Hepatocyte (in vitro differentiated cells): Measurements from ENCODE around the gene OR2L8. TPM values are rescaled to one million over a fixed set of nuclear protein-coding genes. Genes with fewer than 3 reads are reported as not detected.

ENCODE experiments used
- DNase-seq: peaks from one replicate; pipeline ENCODE4 v3.0.0-alpha.2; 2016; ENCODE audit warnings: low spot score
- H2AFZ ChIP-seq: fragments of 200-600 bp; sonication (generic); 2 replicates; pipeline ENCODE4 v1.6.0; 2016; ENCODE audit warnings: antibody characterized with exemption, mild to moderate bottlenecking
- H3K27ac ChIP-seq: fragments of 200-600 bp; sonication (generic); 2 replicates; pipeline ENCODE4 v1.5.1; 2016; ENCODE audit warnings: mild to moderate bottlenecking
- H3K27me3 ChIP-seq: fragments of 200-600 bp; sonication (generic); 2 replicates; pipeline ENCODE4 v1.6.1; 2016
- H3K36me3 ChIP-seq: fragments of 200-600 bp; sonication (generic); replicated peaks from 2 replicates; pipeline ENCODE4 v1.5.1; 2016; ENCODE audit warnings: low read depth; ENCODE audit not compliant: insufficient read depth
- H3K4me1 ChIP-seq: fragments of 200-600 bp; sonication (generic); 2 replicates; pipeline ENCODE4 v1.5.1; 2016; ENCODE audit warnings: mild to moderate bottlenecking, moderate library complexity; ENCODE audit not compliant: insufficient read depth
- H3K4me2 ChIP-seq: fragments of 200-600 bp; sonication (generic); 2 replicates; pipeline ENCODE4 v1.6.0; 2016
- H3K4me3 ChIP-seq: fragments of 200-600 bp; sonication (generic); 2 replicates; pipeline ENCODE4 v1.5.1; 2016; ENCODE audit warnings: mild to moderate bottlenecking
- H3K79me2 ChIP-seq: fragments of 200-600 bp; sonication (generic); 2 replicates; pipeline ENCODE4 v1.6.0; 2017; ENCODE audit warnings: mild to moderate bottlenecking
- H3K9me2 ChIP-seq: fragments of 200-600 bp; sonication (generic); replicated peaks from 2 replicates; pipeline ENCODE4 v1.6.0; 2017; ENCODE audit warnings: mild to moderate bottlenecking; ENCODE audit not compliant: insufficient read depth
- H3K9me3 ChIP-seq: fragments of 200-600 bp; sonication (generic); 2 replicates; pipeline ENCODE4 v1.5.1; 2016; ENCODE audit warnings: low read depth, mild to moderate bottlenecking
- H4K20me1 ChIP-seq: fragments of 200-600 bp; sonication (generic); 2 replicates; pipeline ENCODE4 v1.6.0; 2016; ENCODE audit warnings: mild to moderate bottlenecking; ENCODE audit not compliant: insufficient read depth, poor library complexity, severe bottlenecking
- CTCF ChIP-seq: fragments of 200-600 bp; sonication (generic); IDR thresholded peaks from 2 replicates; pipeline ENCODE4 v1.5.1; 2016; ENCODE audit warnings: antibody characterized with exemption, mild to moderate bottlenecking; ENCODE audit not compliant: poor library complexity
- EZH2 ChIP-seq: fragments of 200-600 bp; sonication (generic); IDR thresholded peaks from 2 replicates; pipeline ENCODE4 v1.6.1; 2016; ENCODE audit warnings: antibody characterized with exemption, mild to moderate bottlenecking, borderline replicate concordance
- EZH2phosphoT487 ChIP-seq: fragments of 200-600 bp; sonication (generic); IDR thresholded peaks from one replicate; pipeline ENCODE4 v1.6.1; 2018; ENCODE audit warnings: antibody characterized with exemption, mild to moderate bottlenecking, low read depth, moderate library complexity; ENCODE audit not compliant: unreplicated experiment, severe bottlenecking
- WGBS: methylation state at CpG from one replicate; pipeline ENCODE4 v1.1.6; 2016; ENCODE audit warnings: low lambda C conversion rate; ENCODE audit errors: missing lambda C conversion rate; 5-methylcytosine and 5-hydroxymethylcytosine counted together
- polyA plus RNA-seq: library from polyadenylated mRNA; unstranded; fragments of >200 nt; fragmentation: Nextera tagmentation; extraction: Ambion mirVana; gene quantifications from 2 replicates; pipeline ENCODE4 v1.2.1, GENCODE V29; 2016
- total RNA-seq: library from RNA; depleted of rRNA; stranded (reverse); fragments of >200 nt; gene quantifications from 2 replicates; pipeline ENCODE4 v1.2.3, GENCODE V29; 2014

The OR2L8 gene
- total and polyA plus RNA-seq, 2 experiments from 2014 or later = not detected

- Histone ChIP-seq H2AFZ (no peak overlapping the region), H3K27ac (no peak overlapping the region), H3K9me3 (no peaks in the 10 kb centered on the region), H3K4me2 (no peak overlapping the region), H3K79me2 (no peaks in the 10 kb centered on the region), H3K9me2 (no peaks in the 10 kb centered on the region), H3K36me3 (no peaks in the 10 kb centered on the region), H3K27me3 (no peaks in the 10 kb centered on the region), H3K4me1 (no peaks in the 10 kb centered on the region), H3K4me3 (no peak overlapping the region), H4K20me1 (no peaks in the 10 kb centered on the region)
- no peak for DNase-seq
- WGBS = 73% methylated on average over 6 of the region's 6 CpGs
- TF ChIP-seq EZH2phosphoT487 (no peak), CTCF (no peak), EZH2 (no peak)
These were observed 6.0 kb upstream of the OR2L8 start for GRCh38 chr1:247942624-247943023.

GRCh38 chr1:247953408-247953807, 4.8 kb downstream of the OR2L8 start:
- Histone ChIP-seq H2AFZ (no peak overlapping the region), H3K4me1 (no peaks in the 10 kb centered on the region), H3K27me3 (no peaks in the 10 kb centered on the region), H4K20me1 (no peaks in the 10 kb centered on the region), H3K9me3 (no peaks in the 10 kb centered on the region), H3K36me3 (no peaks in the 10 kb centered on the region), H3K4me3 (no peak overlapping the region), H3K4me2 (no peak overlapping the region), H3K79me2 (no peaks in the 10 kb centered on the region), H3K9me2 (no peaks in the 10 kb centered on the region), H3K27ac (no peak overlapping the region)
- TF ChIP-seq EZH2phosphoT487 (no peak), EZH2 (no peak), CTCF (no peak)
- 97% methylated on average over 1 of the region's 1 CpG for WGBS
- DNase-seq = no peak

- Histone ChIP-seq H3K4me1 (no peaks in the 10 kb centered on the region), H3K9me2 (no peaks in the 10 kb centered on the region), H3K27ac (no peak overlapping the region), H3K4me3 (no peak overlapping the region), H2AFZ (no peak overlapping the region), H3K4me2 (no peak overlapping the region), H3K36me3 (no peaks in the 10 kb centered on the region), H3K79me2 (no peaks in the 10 kb centered on the region), H3K9me3 (no peaks in the 10 kb centered on the region), H4K20me1 (no peaks in the 10 kb centered on the region), H3K27me3 (no peaks in the 10 kb centered on the region)
- no peak for DNase-seq
- WGBS = 20% methylated on average over 3 of the region's 3 CpGs
- TF ChIP-seq EZH2phosphoT487 (no peak), EZH2 (no peak), CTCF (no peak)
These were observed 13.1 kb downstream of the OR2L8 start for GRCh38 chr1:247961791-247962190.
